Muscle of back (tissue), 10 donors: ENCODE measurements around the gene MRPL47. TPM values are rescaled to one million over a fixed set of nuclear protein-coding genes. Genes with fewer than 3 reads are reported as not detected.

Source experiments
- polyA plus RNA-seq, 10 donors: library from polyadenylated mRNA; unstranded; fragments of 120-200 nt; gene quantifications; one replicate each; pipeline ENCODE4 v1.2.1, GENCODE V29; 2013; ENCODE audit not compliant: insufficient read length in 10 of 10

MRPL47 gene
- polyA plus RNA-seq, 10 donors, result 39.6 to 46.2 (median 45.2) TPM

Other genes starting within 250 kb of the MRPL47 start
- 10 to 100 TPM; 30.9 to 43.8 (median 35.4) TPM for gene GNB4, start 153.2 kb downstream of the MRPL47 start, polyA plus RNA-seq
- 10 to 100 TPM; 35.2 to 61.4 (median 43.6) TPM for gene ACTL6A, start 41.7 kb downstream of the MRPL47 start, polyA plus RNA-seq
- 100 to 1,000 TPM; 170 to 234 (median 201) TPM for gene NDUFB5, start 156 bp upstream of the MRPL47 start, polyA plus RNA-seq
- gene USP13, start 48.4 kb upstream of the MRPL47 start, polyA plus RNA-seq, result 10 to 100 TPM; 28.3 to 56.1 (median 43.1) TPM